Activated CD8-positive, alpha-beta memory T cell treated with anti-CD3 and anti-CD28 coated beads for 24 hours (primary cell): ENCODE results near the gene MRPS14.

ENCODE experiments used
- DNase-seq: peaks from one replicate; pipeline ENCODE4 v3.0.0-alpha.2; 2020

The MRPS14 gene

GRCh38 chr1:174982971-174983689, 40.1 kb downstream of the MRPS14 start:
- no peak for DNase-seq

- DNase-seq = no peak
Measured at GRCh38 chr1:174976436-174977108, 46.7 kb downstream of the MRPS14 start.

GRCh38 chr1:174975764-174976163, 47.5 kb downstream of the MRPS14 start:
- DNase-seq = no peak

GRCh38 chr1:174974711-174975119, 48.5 kb downstream of the MRPS14 start:
- DNase-seq = no peak

- no peak for DNase-seq
Measured at GRCh38 chr1:174971902-174972301, 51.3 kb downstream of the MRPS14 start.

- DNase-seq = no peak
Measured at GRCh38 chr1:174971466-174971865, 51.8 kb downstream of the MRPS14 start.

GRCh38 chr1:174969977-174970376, 53.2 kb downstream of the MRPS14 start:
- no peak for DNase-seq

GRCh38 chr1:174968750-174969244, 54.4 kb downstream of the MRPS14 start:
- DNase-seq = peak; percentile 68

- no peak for DNase-seq
Measured at GRCh38 chr1:174967845-174968705, 55.1 kb downstream of the MRPS14 start.

GRCh38 chr1:174966008-174966572, 57.1 kb downstream of the MRPS14 start:
- DNase-seq = no peak

GRCh38 chr1:174965362-174966007, 57.7 kb downstream of the MRPS14 start:
- DNase-seq = no peak

- no peak for DNase-seq
Measured at GRCh38 chr1:174964972-174965361, 58.3 kb downstream of the MRPS14 start.

GRCh38 chr1:174964261-174964971, 58.8 kb downstream of the MRPS14 start:
- DNase-seq = no peak

GRCh38 chr1:174963529-174964125, 59.6 kb downstream of the MRPS14 start:
- no peak for DNase-seq
